DMS114 treated with DMSO at 0.1 percent for 48 hours (cell line): ENCODE results near the gene CRAT.
A peak's percentile ranks its signal among the peaks of the same experiment; 100 is the strongest.
"Not testable (repeated sequence)": the region's sequence is repeated elsewhere in the genome, so short reads cannot be mapped to it uniquely, and the experiment has no call there.

Experiments
- DNase-seq: peaks from one replicate; lab custom pipeline; 2025; ENCODE audit not compliant: unreplicated experiment; lab: John Stamatoyannopoulos, UW

Gene CRAT

DNA sequence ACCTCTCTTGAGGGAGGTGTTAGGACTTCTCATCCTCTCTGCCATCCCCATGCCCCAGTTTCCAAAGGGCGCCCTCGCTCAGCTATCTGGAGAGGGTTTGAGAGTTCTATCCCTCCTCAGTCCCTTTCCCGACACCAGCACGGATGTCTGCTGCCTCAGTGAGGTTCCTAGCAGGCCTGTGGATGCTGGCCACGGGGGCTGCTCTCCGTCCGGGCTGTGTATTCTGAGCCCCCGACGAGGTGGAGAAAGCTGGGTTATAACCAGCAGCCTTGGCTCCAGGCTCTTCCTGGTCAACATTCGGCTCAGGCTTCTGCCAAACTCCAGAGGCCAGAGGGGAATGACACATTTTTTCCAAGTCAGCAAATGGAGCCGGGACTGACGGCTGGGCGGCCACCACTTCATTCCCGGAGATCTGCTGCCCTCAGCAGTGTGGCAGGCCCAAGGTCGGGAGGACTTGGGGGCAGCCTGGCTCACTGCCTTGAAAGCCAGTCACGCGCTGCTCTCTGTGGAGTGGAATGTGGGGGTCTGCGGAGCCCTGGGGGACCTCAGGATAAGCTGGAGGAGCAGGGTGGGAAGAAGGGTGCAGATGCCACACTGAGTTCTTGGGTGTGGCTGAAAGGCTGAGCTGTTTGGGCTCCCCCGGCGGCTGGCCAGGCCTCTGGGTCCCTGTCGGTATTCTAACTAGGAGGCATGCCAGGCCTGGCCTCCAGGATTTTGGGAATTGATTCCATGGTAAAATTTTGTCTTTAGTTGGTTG lies 28.1 kb upstream of the CRAT start:
- no peak for DNase-seq

DNA sequence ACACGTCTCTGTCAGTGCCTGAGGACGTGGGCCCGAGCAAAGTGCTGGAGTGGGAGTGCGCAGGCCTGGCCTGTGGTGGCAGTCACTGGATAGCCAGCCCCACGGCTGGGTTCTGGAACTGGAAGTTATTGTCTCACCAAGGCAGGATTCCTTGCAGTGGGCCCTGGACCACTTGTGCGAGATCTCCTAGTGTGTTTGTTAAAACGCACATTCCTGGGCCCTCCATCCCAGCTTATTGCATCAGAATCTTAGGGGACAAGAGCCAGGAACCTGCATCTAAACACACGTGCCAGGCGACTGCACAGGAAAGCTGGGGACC lies 27.5 kb upstream of the CRAT start:
- DNase-seq: no peak

DNA sequence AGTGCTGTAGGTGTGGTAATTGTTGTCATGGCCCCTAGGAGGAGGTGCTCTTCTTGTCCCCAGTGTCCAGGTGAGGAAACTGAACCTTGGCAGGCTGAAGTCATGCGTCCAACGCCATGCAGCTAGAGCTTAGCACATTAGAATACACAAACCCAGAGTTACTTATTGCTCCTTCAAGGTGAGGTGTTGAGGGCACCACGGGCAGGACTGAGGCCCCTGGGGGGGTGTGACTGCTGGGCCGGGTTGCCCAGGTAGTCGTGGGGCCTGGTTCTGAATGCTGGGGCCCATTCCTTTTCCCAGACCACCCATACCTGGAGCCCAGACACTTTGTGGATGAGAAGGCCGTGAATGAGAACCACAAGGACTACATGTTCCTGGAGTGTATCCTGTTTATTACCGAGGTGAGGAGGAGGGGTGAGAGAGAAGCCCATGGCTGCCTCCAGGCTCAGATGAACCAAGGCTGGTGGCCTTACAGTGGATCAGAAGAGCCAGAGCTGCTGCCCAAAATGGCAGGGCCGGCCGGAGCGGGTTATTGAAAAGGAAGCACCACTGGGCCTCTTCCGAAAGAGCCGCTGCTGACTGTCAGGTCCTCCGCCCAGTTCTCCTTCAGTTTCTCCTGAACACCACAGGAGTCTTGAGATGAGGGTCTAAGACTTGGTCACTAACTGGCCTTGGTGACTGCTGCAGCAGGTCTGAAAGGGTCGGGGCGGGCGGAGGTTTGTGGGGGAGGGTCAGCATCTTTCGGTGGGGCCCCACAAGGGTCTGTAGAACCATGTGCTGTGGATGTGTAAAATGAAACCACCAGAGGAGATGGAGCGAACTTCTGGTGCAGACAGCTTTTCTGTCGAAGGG lies 26.9 kb upstream of the CRAT start:
- DNase-seq: no peak

DNA sequence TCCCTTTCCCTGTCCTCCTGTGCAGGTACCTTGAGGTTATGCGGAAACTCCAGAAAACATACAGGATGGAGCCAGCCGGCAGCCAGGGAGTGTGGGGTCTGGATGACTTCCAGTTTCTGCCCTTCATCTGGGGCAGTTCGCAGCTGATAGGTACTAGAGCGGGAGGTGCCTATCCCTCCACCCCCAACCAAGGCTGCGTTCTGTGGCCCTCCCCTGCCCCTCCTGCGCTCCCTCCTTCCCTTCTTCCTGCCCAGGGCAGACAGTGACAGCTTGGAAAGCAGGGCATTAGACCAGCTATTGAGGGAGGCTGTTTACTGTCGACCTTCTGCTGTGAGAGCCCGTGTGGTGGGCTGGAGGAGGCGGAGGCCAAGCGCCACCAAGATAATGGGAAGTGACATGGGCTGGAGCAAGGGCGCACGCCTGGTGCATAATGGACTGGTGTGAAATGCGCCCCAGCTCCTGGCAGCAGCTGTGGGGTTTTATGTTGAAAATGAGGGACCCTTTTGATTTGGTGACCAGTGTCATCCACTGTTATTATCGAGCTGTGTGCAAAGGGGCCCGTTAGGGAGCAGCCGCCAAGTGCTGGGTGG lies 25.9 kb upstream of the CRAT start:
- no peak for DNase-seq

DNA sequence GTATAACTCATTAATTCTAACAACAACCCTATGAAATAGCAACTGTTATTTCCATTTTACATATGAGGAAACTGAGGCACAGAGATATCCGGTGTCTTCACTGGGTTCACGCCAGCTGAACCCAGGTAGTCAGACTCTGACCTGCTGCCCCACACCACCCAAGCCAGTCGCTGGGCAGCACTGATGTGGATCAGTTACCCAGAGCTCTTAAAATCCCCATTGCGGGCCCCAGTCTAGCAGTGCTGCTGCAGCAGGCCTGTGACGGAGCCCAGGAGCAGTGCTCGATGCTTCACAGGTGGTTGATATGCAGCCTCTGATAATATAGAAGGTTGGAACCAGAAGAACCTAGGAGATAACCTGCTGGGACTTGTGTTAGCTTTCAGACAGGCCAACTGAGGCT lies 24.9 kb upstream of the CRAT start:
- no peak for DNase-seq

DNA sequence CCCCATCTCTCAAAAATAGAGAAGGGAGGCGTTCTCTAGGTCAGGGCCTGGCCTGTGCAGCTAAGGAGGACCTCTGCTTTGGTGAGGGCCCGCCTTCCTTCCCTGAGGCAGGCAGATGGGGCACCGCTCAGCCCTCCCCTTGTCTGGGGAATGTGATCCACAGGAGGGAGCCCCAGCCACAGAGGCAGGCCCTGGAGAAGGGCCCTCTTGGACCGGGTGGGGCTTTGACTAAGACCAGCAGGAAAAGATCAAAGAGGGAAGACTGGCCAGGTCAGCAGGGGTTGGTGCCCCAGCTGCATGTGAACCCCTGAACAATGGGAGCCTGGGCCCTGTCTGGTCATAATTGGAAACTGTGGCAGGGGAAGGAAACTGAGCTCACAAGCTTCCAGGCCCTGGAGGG lies 22.5 kb upstream of the CRAT start:
- DNase-seq: no peak

DNA sequence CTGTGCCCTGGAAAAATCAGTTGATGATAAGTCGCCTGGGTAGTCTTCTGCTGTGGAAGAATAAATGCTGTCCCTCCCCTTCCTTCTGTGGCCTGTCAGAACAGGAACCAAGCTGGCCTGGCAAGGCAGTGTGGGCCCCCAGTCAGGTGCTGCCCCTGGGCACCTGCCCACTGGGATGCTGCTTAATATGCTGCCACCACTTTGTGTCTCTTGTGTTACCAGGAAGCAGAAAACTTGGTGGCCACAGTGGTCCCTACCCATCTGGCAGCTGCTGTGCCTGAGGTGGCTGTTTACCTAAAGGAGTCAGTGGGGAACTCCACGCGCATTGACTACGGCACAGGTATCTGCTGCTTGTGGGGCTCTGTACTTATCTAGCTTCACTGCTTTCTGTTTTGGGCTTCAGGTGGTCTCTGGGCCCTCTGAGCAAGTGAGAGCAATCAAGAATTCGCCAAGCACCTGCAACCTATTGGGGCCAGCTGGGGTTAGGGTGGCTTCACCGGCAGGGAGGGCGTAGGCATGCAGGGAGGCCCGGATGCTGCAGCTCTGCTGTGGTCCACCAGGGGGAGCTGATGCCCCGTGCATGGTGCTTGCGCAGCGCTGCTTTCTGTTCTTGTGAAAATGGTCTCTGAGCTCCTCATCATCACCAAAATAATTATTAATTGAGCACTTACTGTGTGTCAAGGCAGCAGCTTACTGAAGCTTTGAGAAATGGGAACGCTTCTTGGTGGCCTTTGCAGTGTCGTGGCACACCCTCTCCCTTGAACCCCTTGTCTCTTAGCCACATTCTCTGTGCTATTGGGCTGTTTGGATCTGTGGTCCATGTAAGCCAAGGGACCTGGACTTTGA lies 20.9 kb upstream of the CRAT start:
- DNase-seq: peak; percentile 29

DNA sequence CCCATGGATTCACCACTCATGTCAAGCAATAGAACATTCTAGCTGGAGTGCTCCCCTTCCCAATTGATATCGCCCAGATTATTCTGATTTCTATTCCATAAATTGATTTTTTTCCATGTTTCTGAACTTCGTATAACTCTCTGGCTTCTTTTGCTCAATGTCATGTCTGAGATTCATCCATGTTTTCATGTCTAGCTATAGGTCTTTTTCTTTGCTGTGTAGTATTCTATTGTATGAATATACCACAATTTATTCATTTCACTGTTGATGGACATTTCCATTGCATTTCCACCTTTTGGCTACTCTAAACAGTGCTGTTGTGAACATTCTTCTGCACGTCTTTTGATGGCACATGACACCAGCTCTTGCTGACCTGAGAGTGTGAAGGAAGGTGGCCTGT lies 20.2 kb upstream of the CRAT start:
- no peak for DNase-seq

DNA sequence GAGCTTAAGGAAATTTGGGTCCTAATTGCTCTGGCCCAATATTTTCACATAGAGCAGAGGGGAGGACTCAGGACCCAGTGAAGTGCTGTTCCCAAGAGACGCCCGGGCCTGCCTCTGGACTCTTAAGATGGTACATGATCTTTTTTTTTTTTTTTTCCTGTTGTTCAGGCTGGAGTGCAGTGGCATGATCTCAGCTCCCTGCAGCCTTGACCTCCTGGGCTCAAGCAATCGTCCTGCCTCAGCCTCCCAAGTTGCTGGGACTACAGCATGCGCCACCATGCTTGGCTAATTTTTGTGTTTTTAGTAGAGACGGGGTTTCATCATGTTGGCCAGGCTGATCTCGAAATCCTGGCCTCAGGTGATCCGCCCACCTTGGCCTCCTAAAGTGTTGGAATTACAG lies 19.7 kb upstream of the CRAT start:
- not testable (repeated sequence) for DNase-seq

DNA sequence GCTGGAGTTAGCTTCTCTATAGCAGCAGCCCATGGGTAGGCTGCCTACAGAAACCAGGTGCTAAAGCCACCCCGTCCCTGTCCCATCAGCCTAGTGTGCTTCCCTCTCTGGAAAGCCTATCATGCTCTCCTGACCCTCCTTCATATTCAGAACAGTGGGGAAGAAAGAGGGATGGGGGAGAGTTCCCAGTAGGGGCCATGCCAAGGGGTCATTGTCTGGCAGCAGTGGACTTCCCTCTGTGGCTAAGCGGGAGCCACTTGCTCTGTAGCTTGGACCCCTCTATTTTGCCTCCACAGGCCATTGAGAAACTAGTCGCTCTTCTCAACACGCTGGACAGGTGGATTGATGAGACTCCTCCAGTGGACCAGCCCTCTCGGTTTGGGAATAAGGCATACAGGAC lies 18.1 kb upstream of the CRAT start:
- no peak for DNase-seq

DNA sequence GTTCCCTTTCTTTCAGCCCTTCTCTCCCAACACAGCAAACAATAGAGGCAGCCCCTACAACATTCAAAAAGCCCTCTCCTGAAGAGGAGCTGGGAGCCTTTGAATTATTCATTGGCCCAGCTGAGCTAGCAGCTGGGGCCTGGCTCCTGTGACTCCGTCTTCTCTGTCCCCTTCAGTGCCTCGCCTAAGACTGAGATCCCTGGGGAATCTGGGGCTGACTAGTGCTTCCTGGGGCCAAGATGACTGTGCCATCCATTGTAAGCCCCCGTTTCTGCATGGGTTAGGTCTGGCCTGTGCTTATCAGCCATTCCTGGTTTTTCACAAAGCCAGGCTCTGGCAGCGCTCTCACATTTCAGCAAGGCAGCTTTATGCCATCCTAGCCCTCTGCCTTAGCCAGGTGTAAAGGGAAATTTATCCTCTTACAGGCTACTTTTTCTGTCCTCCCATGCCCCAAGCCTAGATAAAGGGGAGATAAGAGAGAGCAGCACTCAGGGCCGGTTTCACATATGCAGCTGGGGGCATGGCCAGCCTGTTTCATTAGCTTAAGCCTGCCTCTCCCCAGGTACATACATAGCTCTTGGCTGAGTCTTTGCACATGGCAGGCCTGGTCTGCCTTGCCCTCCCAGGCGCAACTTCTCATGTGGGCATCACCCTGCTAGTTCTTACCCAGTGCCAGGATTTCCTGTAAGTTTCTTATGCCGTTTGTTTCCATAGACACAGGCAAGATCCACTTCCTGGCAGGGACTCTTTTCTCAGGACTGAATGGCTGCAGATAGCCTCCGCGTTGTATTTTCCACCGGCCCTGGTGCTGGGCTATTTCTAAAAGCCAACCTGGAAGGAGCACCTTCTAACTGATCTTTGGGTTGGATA lies 16.4 kb upstream of the CRAT start:
- DNase-seq: no peak

DNA sequence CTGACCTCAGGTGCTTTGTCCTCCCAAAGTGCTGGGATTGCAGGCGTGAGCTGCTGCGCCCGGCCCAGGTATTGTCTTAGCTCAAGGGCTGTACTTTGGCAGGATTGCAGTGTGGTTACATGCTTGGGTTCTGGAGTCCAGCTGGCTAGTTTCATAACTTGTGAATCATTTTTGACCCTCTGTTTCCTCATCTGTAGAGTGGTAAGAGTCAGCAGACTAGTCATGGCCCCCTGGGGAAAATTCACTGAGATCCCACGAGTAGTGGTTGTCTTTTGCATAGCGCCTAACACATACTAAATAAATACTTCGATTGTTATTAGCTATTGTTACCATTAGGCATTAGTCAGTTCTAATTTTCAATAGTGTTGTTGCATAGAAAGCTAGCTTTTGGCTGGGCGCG lies 14.9 kb upstream of the CRAT start:
- DNase-seq: no peak

DNA sequence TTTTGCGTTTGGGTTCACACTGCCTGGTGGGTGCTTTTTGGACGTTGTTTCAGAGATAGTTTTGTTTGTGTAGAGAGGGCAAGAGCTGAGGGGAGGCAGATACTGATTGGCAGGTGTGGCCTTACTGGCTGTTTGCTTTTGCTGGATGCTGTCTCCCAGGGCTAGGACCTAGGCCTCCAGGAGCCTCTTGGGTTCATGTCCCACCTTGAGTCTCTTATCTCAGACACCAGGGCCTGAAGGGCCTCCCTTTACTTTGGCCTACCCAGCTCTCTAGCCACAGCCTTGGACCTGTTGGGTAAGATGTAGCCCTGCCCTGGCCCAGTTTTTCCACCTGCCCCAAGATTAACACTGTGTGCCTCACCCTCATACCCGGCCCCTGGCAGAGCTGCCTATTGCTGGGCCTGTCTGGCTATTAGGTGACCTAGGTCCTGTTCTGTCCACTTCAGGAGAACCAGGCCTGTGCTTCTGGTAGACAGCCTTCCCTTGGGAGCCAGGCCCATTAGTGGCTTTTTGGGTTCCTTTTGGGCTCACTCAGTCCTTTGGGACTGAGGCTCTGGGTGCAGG lies 14.0 kb upstream of the CRAT start:
- DNase-seq: no peak

DNA sequence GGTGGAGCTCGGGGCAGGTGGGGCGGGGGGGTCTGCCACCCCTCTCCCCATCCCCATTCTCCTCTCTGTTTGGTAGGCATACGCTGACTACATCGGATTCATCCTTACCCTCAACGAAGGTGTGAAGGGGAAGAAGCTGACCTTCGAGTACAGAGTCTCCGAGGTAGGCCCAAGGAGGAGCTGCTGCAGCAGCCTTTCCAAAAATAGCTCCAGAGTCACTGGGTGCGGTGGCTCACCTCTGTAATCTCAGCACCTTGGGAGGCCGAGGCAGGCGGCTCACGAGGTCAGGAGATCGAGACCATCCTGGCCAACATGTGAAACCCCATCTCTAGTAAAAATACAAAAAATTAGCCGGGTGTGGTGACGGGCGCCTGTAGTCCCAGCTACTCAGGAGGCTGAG lies 12.4 kb upstream of the CRAT start:
- not testable (repeated sequence) for DNase-seq

DNA sequence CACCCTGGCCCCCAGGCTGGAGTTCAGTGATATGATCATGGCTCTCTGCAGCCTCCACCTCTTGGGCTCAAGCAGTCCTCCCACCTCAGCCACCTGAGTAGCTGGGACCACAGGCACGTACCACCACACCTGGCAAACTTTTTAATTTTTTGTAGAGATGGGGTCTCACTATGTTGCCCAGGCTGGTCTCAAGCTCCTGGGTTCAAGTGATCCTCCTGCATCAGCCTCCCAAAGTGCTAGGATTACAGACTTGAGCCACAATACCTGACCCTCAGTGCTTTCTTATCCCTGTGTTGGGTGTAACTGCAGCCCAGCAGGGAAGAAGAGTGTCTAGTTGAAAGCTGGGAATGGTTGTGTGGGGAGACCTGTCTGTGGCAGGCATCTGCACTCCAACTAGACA lies 11.5 kb upstream of the CRAT start:
- DNase-seq: no peak

DNA sequence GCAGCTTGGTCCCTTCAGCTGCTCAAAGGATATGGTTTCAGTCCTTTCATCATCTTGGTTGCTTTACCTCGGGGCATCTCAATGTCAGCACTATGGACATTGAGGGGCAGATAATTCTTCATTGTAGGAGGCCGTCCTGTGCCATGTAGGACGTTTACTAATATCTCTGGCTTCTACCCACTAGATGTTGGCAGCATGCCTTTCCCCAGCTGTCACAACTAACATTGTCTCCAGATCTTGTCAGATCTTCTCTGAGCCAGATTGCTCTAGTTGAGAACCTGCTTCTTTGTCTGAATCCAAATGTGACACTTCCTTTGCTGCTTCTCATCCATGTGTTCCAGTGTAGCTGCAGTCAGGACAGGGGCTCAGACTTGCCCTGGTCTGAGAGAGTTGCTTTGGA lies 10.9 kb upstream of the CRAT start:
- DNase-seq: no peak

DNA sequence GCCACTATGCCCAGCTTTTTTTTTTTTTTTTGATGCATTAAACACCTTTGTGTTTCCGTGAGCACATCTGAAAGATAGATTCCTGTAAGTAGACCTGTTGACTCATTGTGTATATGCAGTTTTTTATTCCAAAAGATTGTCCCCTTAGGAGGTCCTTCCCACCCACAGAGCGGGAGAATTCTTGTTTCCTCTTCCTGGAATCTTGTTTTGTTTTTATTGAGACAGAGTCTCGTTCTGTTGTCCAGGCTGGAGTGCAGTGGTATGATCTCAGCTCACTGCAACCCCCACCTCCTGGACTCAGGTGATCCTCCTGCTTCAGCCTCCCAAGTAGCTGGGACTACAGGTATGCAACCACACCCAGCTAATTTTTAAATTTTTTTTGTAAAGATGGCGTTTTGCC lies 8.2 kb upstream of the CRAT start:
- DNase-seq: no peak

DNA sequence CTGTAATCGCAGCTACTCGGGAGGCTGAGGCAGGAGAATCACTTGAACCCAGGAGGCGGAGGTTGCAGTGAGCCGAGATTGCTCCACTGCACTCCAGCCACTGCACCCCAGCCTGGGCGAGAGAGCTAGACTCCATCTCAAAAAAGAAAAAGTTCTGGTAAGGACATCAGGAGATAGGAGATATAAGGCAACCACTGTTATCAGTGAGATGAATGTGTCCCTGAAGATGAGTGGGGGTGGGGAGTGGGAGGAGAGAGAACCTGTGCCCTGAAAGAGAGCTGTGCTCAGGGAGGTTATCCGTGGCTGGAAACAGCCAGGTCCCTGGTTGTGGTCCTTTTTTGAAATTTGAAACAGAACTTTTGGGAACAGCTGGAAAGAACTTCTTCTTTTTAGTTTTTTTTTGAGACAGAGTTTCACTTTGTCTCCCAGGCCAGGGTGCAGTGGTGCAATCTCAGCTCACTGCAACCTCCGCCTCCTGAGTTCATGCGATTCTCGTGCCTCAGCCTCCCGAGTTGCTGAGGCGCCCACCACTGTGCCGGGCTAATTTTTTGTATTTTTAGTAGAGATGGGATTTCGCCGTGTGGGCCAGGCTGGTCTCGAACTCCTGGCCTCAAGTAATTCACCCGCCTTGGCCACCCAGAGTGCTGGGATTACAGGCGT lies 3.2 kb upstream of the CRAT start:
- DNase-seq: no peak

DNA sequence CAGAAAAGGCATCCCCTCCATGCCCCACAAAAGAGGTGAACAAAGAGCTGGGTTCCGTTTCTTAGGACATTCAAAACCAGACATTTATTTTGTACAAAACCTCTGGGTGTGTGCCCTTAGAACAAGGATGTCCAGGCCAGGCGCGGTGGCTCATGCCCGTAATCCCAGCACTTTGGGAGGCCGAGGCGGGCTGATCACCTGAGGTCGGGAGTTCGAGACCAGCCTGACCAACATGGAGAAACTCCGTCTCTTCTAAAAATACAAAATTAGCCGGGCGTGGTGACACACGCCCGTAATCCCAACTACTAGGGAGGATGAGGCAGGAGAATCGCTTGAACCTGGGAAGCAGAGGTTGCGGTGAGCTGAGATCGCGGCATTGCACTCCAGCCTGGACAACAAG lies 1.9 kb upstream of the CRAT start:
- DNase-seq: not testable (repeated sequence)
